K562 (cell line): ENCODE results near the gene CLIC1. TPM values are rescaled to one million over a fixed set of nuclear protein-coding genes. Genes with fewer than 3 reads are reported as not detected.

Experiments used
- CUX1 ChIP-seq: fragments of 200-800 bp; sonication (Bioruptor generic); IDR thresholded peaks from 2 replicates; pipeline ENCODE4 v1.6.1; 2016; ENCODE audit warnings: missing genetic modification characterization, missing compliant biosample characterization
- KDM5B ChIP-seq: fragments of 200-600 bp; sonication (generic); IDR thresholded peaks from 2 replicates; pipeline ENCODE4 v1.6.1; 2012; ENCODE audit warnings: low read depth, mild to moderate bottlenecking, moderate library complexity, low read length, control low read depth, inconsistent platforms; ENCODE audit not compliant: insufficient replicate concordance
- MXD1 ChIP-seq: fragments of 250-450 bp; sonication (Bioruptor Pico); IDR thresholded peaks from 2 replicates; pipeline ENCODE4 v1.8.0; 2021; ENCODE audit warnings: borderline replicate concordance, mild to moderate bottlenecking, moderate library complexity; ENCODE audit not compliant: poor library complexity, severe bottlenecking
- PRMT5 ChIP-seq: sonication (generic); formaldehyde crosslinking; IDR thresholded peaks from 2 replicates; pipeline ENCODE4 v1.5.0; 2020; ENCODE audit warnings: missing genetic modification reagents
- RFX5 ChIP-seq: IDR thresholded peaks from 2 replicates; pipeline ENCODE4 v1.6.1; 2011; ENCODE audit warnings: low read depth, mild to moderate bottlenecking, improper control_type of control experiment, low read length
- SMC3 ChIP-seq: conservative IDR thresholded peaks from 2 replicates; pipeline ENCODE4 v1.6.1; 2011; ENCODE audit warnings: low read depth, low read length, improper control_type of control experiment; ENCODE audit not compliant: insufficient read depth
- SUPT5H ChIP-seq: fragments of 450-650 bp; IDR thresholded peaks from 2 replicates; pipeline ENCODE4 v1.6.1; 2016
- TAF1 ChIP-seq: IDR thresholded peaks from 2 replicates; pipeline ENCODE4 v1.6.1; 2011; ENCODE audit warnings: mild to moderate bottlenecking, low read length, moderate library complexity; ENCODE audit not compliant: insufficient read depth, control insufficient read depth, severe bottlenecking; ENCODE audit errors: extremely low read depth
- TFE3 ChIP-seq: fragments of 450-650 bp; formaldehyde crosslinking; IDR thresholded peaks from 2 replicates; pipeline ENCODE4 v1.4.0; 2020; ENCODE audit warnings: mild to moderate bottlenecking, mixed read lengths
- TOE1 ChIP-seq, 2 experiments: fragments of 450-650 bp in 1 of 2; sonication (generic) in 1 of 2; formaldehyde crosslinking in 1 of 2; IDR thresholded peaks; 2 replicates each; pipeline versions ENCODE4 v1.7.1 to v1.8.0; 2016 to 2022; ENCODE audit warnings: borderline replicate concordance in 2 of 2, mild to moderate bottlenecking in 2 of 2, antibody characterized with exemption in 1 of 2, inconsistent platforms in 1 of 2, low read depth in 1 of 2, missing genetic modification reagents in 1 of 2, moderate library complexity in 1 of 2
- ZNF143 ChIP-seq: sonication (generic); formaldehyde crosslinking; IDR thresholded peaks from 2 replicates; pipeline ENCODE4 v1.9.0; 2022; ENCODE audit warnings: mild to moderate bottlenecking, missing genetic modification reagents
- polyA plus RNA-seq, 8 experiments: library from polyadenylated mRNA; depleted of rRNA in 4 of 8; stranded (reverse) in 5 of 8; unstranded in 3 of 8; fragments of >200 nt; fragmentation: Nextera tagmentation in 2 of 8; fragmentation: Illumina TruSeq in 1 of 8; extraction: Ambion mirVana in 2 of 8; extraction: Trizol in 1 of 8; gene quantifications; 2 replicates each; pipeline versions ENCODE4 v1.2.1 to v1.2.3, GENCODE V29; 2011 to 2014; ENCODE audit warnings: inconsistent platforms in 1 of 8, missing spikeins in 1 of 8
- total RNA-seq, 7 experiments: library from RNA; depleted of rRNA in 6 of 7; stranded (reverse); fragments of >200 nt in 6 of 7; fragmentation: Illumina TruSeq in 2 of 7; extraction: Trizol in 2 of 7; gene quantifications; 2 replicates each; pipeline versions ENCODE4 v1.2.1 to v1.2.3, GENCODE V29; 2011 to 2021; ENCODE audit warnings: low replicate concordance in 1 of 7

Gene CLIC1
- total and polyA plus RNA-seq, 9 of the 15 experiments (the other 6 are each of a cell fraction or from before 2014, with no cell fraction given) = 1,267 to 2,419 (median 1,808) TPM

GRCh38 chr6:31729979-31730630, 6.2 kb downstream of the CLIC1 start (continued):
- TF ChIP-seq CUX1 (no peak), TAF1 (peak; percentile 69), SMC3 (no peak), MXD1 (no peak), SUPT5H (peak; percentile 99), TOE1 (IDR thresholded peaks at IDR 0.05; ENCODE audit: borderline replicate concordance) (no peak), TOE1 (CRISPR knock-in tag; IDR thresholded peaks at IDR 0.05; ENCODE audit: borderline replicate concordance, low read depth) (peak; percentile 11), ZNF143 (no peak), KDM5B (peak; percentile 78), PRMT5 (CRISPR knock-in tag) (no peak), TFE3 (CRISPR knock-in tag) (peak; percentile 84), RFX5 (no peak)
